NB4 (cell line): ENCODE measurements around the gene C6orf52.

Experiments used
- DNase-seq: peaks from one replicate; pipeline ENCODE4 v3.0.0; 2010; ENCODE audit warnings: low read depth
- H3K4me3 ChIP-seq: one replicate; pipeline ENCODE4 v1.5.1; 2011; ENCODE audit warnings: mild to moderate bottlenecking, low read depth, low read length, moderate library complexity
- CTCF ChIP-seq: IDR thresholded peaks from one replicate; pipeline ENCODE4 v1.5.1; 2012; ENCODE audit warnings: low read depth, low read length
- MAX ChIP-seq: IDR thresholded peaks from 2 replicates; pipeline ENCODE4 v1.6.1; 2011; ENCODE audit warnings: low read depth, low read length
- MYC ChIP-seq: IDR thresholded peaks from 2 replicates; pipeline ENCODE4 v1.6.1; 2011; ENCODE audit warnings: low read depth, low read length
- POLR2A ChIP-seq: IDR thresholded peaks from 2 replicates; pipeline ENCODE4 v1.6.1; 2011; ENCODE audit warnings: mild to moderate bottlenecking; ENCODE audit not compliant: insufficient read length; ENCODE audit errors: extremely low read depth

Gene C6orf52

GRCh38 chr6:10643201-10643651, 51.2 kb downstream of the C6orf52 start:
- no peak for TF ChIP-seq CTCF
- TF ChIP-seq MAX, result no peak; the same call in 1 of the 2 replicates
- TF ChIP-seq POLR2A, result no peak
- TF ChIP-seq MYC, result peak; percentile 51; the same call in 1 of the 2 replicates
- H3K4me3 ChIP-seq, result peak overlapping the region; percentile 44
- peak; percentile 91 for DNase-seq

GRCh38 chr6:10641528-10641927, 52.9 kb downstream of the C6orf52 start:
- DNase-seq, result no peak

GRCh38 chr6:10640412-10640811, 54.0 kb downstream of the C6orf52 start:
- no peak for DNase-seq
- H3K4me3 ChIP-seq, result no peak overlapping the region
- TF ChIP-seq MYC (no peak), MAX (no peak), CTCF (no peak), POLR2A (no peak)

More at GRCh38 chr6:10641528-10641927, 52.9 kb downstream of the C6orf52 start:
- H3K4me3 ChIP-seq, result no peak overlapping the region
- TF ChIP-seq MAX, result no peak

GRCh38 chr6:10633216-10633615, 61.2 kb downstream of the C6orf52 start:
- H3K4me3 ChIP-seq, result no peak overlapping the region
- peak; percentile 98 for DNase-seq
- TF ChIP-seq MAX (0 out of 2 replicates have a peak, but pooled peaks have one; percentile 41), MYC (no peak; the same call in 1 of the 2 replicates)

- H3K4me3 ChIP-seq, result no peak overlapping the region
- TF ChIP-seq POLR2A (no peak), MAX (no peak), MYC (no peak), CTCF (no peak)
- no peak for DNase-seq
Measured at GRCh38 chr6:10630178-10630577, 64.2 kb downstream of the C6orf52 start.

GRCh38 chr6:10627800-10628199, 66.6 kb downstream of the C6orf52 start:
- DNase-seq, result no peak
- H3K4me3 ChIP-seq, result no peak overlapping the region
- TF ChIP-seq MAX (no peak), CTCF (no peak), POLR2A (no peak), MYC (no peak)
